HUES6 (cell line): Measurements from ENCODE around the gene ERMP1.

ENCODE experiments used
- H3K27ac ChIP-seq: 2 replicates; pipeline ENCODE4 v1.7.0; 2013; ENCODE audit warnings: low read depth, mild to moderate bottlenecking, low read length, inconsistent platforms
- H3K27me3 ChIP-seq: 2 replicates; pipeline ENCODE4 v1.6.1; 2013; ENCODE audit warnings: low read length; ENCODE audit not compliant: control insufficient read depth, insufficient read depth
- H3K36me3 ChIP-seq: 2 replicates; pipeline ENCODE4 v1.6.1; 2013; ENCODE audit warnings: low read length; ENCODE audit not compliant: control insufficient read depth, insufficient read depth
- H3K4me1 ChIP-seq: 2 replicates; pipeline ENCODE4 v1.6.1; 2013; ENCODE audit warnings: low read length; ENCODE audit not compliant: control insufficient read depth, insufficient read depth
- H3K4me3 ChIP-seq: 2 replicates; pipeline ENCODE4 v1.5.1; 2013; ENCODE audit warnings: low read depth, low read length
- H3K9ac ChIP-seq: one replicate; pipeline ENCODE4 v1.6.1; 2013; ENCODE audit warnings: mild to moderate bottlenecking, low read length
- H3K9me3 ChIP-seq: 2 replicates; pipeline ENCODE4 v1.6.1; 2013; ENCODE audit warnings: low read depth, low read length; ENCODE audit not compliant: control insufficient read depth, insufficient read depth

ERMP1 gene

GRCh38 chr9:5852987-5853386 is 20.1 kb upstream of the ERMP1 start:
- no peaks in the 10 kb centered on the region for H3K36me3 ChIP-seq
- H3K4me1 ChIP-seq: no peaks in the 10 kb centered on the region
- H3K27ac ChIP-seq: no peak overlapping the region
- no peak overlapping the region for H3K4me3 ChIP-seq
- H3K9ac ChIP-seq: no peak overlapping the region
- H3K27me3 ChIP-seq: no peaks in the 10 kb centered on the region
- no peaks in the 10 kb centered on the region for H3K9me3 ChIP-seq

GRCh38 chr9:5851445-5851844 is 18.5 kb upstream of the ERMP1 start:
- no peak overlapping the region for H3K4me3 ChIP-seq
- no peaks in the 10 kb centered on the region for H3K36me3 ChIP-seq
- no peaks in the 10 kb centered on the region for H3K9me3 ChIP-seq

GRCh38 chr9:5850724-5851122 is 17.8 kb upstream of the ERMP1 start:
- no peak overlapping the region for H3K27ac ChIP-seq
- no peaks in the 10 kb centered on the region for H3K36me3 ChIP-seq
- H3K9ac ChIP-seq: no peak overlapping the region
- no peaks in the 10 kb centered on the region for H3K4me1 ChIP-seq
- H3K4me3 ChIP-seq: no peak overlapping the region
- no peaks in the 10 kb centered on the region for H3K27me3 ChIP-seq
- H3K9me3 ChIP-seq: no peaks in the 10 kb centered on the region

More at GRCh38 chr9:5851445-5851844, 18.5 kb upstream of the ERMP1 start:
- Histone ChIP-seq H3K4me1 (no peaks in the 10 kb centered on the region), H3K27me3 (no peaks in the 10 kb centered on the region), H3K9ac (no peak overlapping the region), H3K27ac (no peak overlapping the region)

- H3K27ac ChIP-seq: no peak overlapping the region
- H3K36me3 ChIP-seq: no peaks in the 10 kb centered on the region
- no peak overlapping the region for H3K9ac ChIP-seq
- no peaks in the 10 kb centered on the region for H3K9me3 ChIP-seq
- H3K4me1 ChIP-seq: peaks cover 7% of the 10 kb centered on the region; the same call in 1 of the 2 replicates
- H3K4me3 ChIP-seq: no peak overlapping the region
- no peaks in the 10 kb centered on the region for H3K27me3 ChIP-seq
Observed at GRCh38 chr9:5848372-5848882, 15.5 kb upstream of the ERMP1 start.

GRCh38 chr9:5846501-5846921 is 13.6 kb upstream of the ERMP1 start:
- no peak overlapping the region for H3K9ac ChIP-seq
- H3K4me3 ChIP-seq: no peak overlapping the region
- no peaks in the 10 kb centered on the region for H3K27me3 ChIP-seq
- peaks cover 8% of the 10 kb centered on the region; the same call in 1 of the 2 replicates for H3K4me1 ChIP-seq
- H3K36me3 ChIP-seq: no peaks in the 10 kb centered on the region
- no peak overlapping the region for H3K27ac ChIP-seq
- 0 out of 2 replicates have a peak, but pooled peaks cover 6% of the 10 kb centered on the region for H3K9me3 ChIP-seq

- H3K4me3 ChIP-seq: no peak overlapping the region
- H3K36me3 ChIP-seq: no peaks in the 10 kb centered on the region
- no peak overlapping the region for H3K27ac ChIP-seq
- 0 out of 2 replicates have a peak, but pooled peaks cover 7% of the 10 kb centered on the region for H3K9me3 ChIP-seq
- no peak overlapping the region for H3K9ac ChIP-seq
- no peaks in the 10 kb centered on the region for H3K27me3 ChIP-seq
- peaks cover 8% of the 10 kb centered on the region; the same call in 1 of the 2 replicates for H3K4me1 ChIP-seq
Observed at GRCh38 chr9:5846096-5846495, 13.2 kb upstream of the ERMP1 start.

- Histone ChIP-seq H3K9ac (no peak overlapping the region), H3K27me3 (no peaks in the 10 kb centered on the region), H3K4me3 (no peak overlapping the region), H3K27ac (no peak overlapping the region), H3K36me3 (no peaks in the 10 kb centered on the region), H3K4me1 (peaks cover 8% of the 10 kb centered on the region; the same call in 1 of the 2 replicates), H3K9me3 (0 out of 2 replicates have a peak, but pooled peaks cover 7% of the 10 kb centered on the region)
Observed at GRCh38 chr9:5845157-5845531, 12.2 kb upstream of the ERMP1 start.

GRCh38 chr9:5843794-5844471 is 11.0 kb upstream of the ERMP1 start:
- H3K4me1 ChIP-seq: peaks cover 17% of the 10 kb centered on the region
- 0 out of 2 replicates have a peak, but pooled peaks cover 7% of the 10 kb centered on the region for H3K9me3 ChIP-seq
- no peak overlapping the region for H3K27ac ChIP-seq
- H3K9ac ChIP-seq: no peak overlapping the region
- H3K4me3 ChIP-seq: no peak overlapping the region
- H3K36me3 ChIP-seq: no peaks in the 10 kb centered on the region
- no peaks in the 10 kb centered on the region for H3K27me3 ChIP-seq

GRCh38 chr9:5842929-5843793 is 10.2 kb upstream of the ERMP1 start:
- Histone ChIP-seq H3K27ac (no peak overlapping the region), H3K36me3 (no peaks in the 10 kb centered on the region), H3K9me3 (0 out of 2 replicates have a peak, but pooled peaks cover 7% of the 10 kb centered on the region), H3K27me3 (no peaks in the 10 kb centered on the region), H3K9ac (no peak overlapping the region), H3K4me3 (no peak overlapping the region), H3K4me1 (peaks cover 19% of the 10 kb centered on the region)

GRCh38 chr9:5841771-5842573 is 9.1 kb upstream of the ERMP1 start:
- H3K9ac ChIP-seq: no peak overlapping the region
- no peak overlapping the region for H3K27ac ChIP-seq
- no peak overlapping the region for H3K4me3 ChIP-seq
- peaks cover 19% of the 10 kb centered on the region for H3K4me1 ChIP-seq
- no peaks in the 10 kb centered on the region for H3K36me3 ChIP-seq
- H3K27me3 ChIP-seq: no peaks in the 10 kb centered on the region
- 0 out of 2 replicates have a peak, but pooled peaks cover 7% of the 10 kb centered on the region for H3K9me3 ChIP-seq
